Colonic mucosa (tissue), 4 donors: ENCODE results near the gene KRTAP4-2. TPM values are rescaled to one million over a fixed set of nuclear protein-coding genes. Genes with fewer than 3 reads are reported as not detected.

Experiments used
- DNase-seq: peaks from one replicate; pipeline ENCODE4 v3.0.0-alpha.2; 2020
- H3K27ac ChIP-seq: fragments of 200-600 bp; one replicate; pipeline ENCODE4 v1.8.0; 2021
- H3K27me3 ChIP-seq: fragments of 200-600 bp; one replicate; pipeline ENCODE4 v1.8.0; 2021
- H3K36me3 ChIP-seq: fragments of 200-600 bp; one replicate; pipeline ENCODE4 v1.8.0; 2021
- H3K4me1 ChIP-seq: fragments of 200-600 bp; one replicate; pipeline ENCODE4 v1.8.0; 2021; ENCODE audit warnings: mild to moderate bottlenecking
- H3K4me3 ChIP-seq: fragments of 200-600 bp; one replicate; pipeline ENCODE4 v1.8.0; 2021
- H3K9ac ChIP-seq, 2 donors: one replicate each; pipeline ENCODE4 v1.7.0; 2013; ENCODE audit warnings: control low read depth in 2 of 2, low read depth in 2 of 2, low read length in 2 of 2
- H3K9me3 ChIP-seq: fragments of 200-600 bp; one replicate; pipeline ENCODE4 v1.8.0; 2021
- intact Hi-C: fragments of 100-400 bp; cut with DNase I; formaldehyde crosslinking; loops from one replicate; pipeline ENCODE4 v1.14.1; 2022
- total RNA-seq, 2 donors: library from RNA; stranded (reverse); fragmentation: NEBNext Ultra II Directional in 1 of 2; extraction: Animal tissue kit (Norgen Biotek cat#: 25700) in 1 of 2; gene quantifications; one replicate each; pipeline ENCODE4 v1.2.1, GENCODE V29; 2021
- TF ChIP-seq, protein P1 (sequence below): fragments of 200-600 bp; IDR thresholded peaks from one replicate; pipeline ENCODE4 v1.8.0; 2022; ENCODE audit warnings: antibody characterized with exemption, mild to moderate bottlenecking
- donor health status: healthy.
- donor health status: DM: no; HTN: no; CAD: no.
- donor health status: DM: no; HTN: no; CAD: no.

KRTAP4-2 gene
- total RNA-seq, 2 donors from 2014 or later, result not detected

DNA sequence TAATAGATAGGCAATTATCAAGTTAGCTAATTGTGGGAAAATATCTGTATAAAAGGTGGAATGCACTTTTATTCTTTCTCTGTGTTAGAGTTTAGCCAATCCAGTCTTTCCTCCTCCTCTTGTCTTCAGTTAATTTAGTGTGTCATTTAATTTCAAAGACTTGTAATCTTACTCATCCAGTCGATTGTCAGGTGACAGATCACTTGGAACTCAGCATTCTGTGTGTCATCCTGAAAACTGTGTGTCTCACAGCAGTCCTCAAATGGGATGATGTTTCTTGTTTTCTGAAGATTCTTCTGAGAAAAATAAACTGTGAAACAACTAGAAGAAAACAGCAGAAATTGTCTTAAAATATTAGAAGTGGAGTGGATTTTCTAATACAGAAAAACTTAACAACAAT lies 7.0 kb upstream of the KRTAP4-2 start:
- Histone ChIP-seq H3K9me3 (no peaks in the 10 kb centered on the region), H3K4me1 (no peaks in the 10 kb centered on the region), H3K27me3 (no peaks in the 10 kb centered on the region), H3K36me3 (no peaks in the 10 kb centered on the region), H3K27ac (no peak overlapping the region), H3K9ac (no peak overlapping the region), H3K4me3 (no peak overlapping the region)
- TF ChIP-seq, protein P1, sequence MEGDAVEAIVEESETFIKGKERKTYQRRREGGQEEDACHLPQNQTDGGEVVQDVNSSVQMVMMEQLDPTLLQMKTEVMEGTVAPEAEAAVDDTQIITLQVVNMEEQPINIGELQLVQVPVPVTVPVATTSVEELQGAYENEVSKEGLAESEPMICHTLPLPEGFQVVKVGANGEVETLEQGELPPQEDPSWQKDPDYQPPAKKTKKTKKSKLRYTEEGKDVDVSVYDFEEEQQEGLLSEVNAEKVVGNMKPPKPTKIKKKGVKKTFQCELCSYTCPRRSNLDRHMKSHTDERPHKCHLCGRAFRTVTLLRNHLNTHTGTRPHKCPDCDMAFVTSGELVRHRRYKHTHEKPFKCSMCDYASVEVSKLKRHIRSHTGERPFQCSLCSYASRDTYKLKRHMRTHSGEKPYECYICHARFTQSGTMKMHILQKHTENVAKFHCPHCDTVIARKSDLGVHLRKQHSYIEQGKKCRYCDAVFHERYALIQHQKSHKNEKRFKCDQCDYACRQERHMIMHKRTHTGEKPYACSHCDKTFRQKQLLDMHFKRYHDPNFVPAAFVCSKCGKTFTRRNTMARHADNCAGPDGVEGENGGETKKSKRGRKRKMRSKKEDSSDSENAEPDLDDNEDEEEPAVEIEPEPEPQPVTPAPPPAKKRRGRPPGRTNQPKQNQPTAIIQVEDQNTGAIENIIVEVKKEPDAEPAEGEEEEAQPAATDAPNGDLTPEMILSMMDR, result no peak
- intact Hi-C loops, result no loop called here
- no peak for DNase-seq

DNA sequence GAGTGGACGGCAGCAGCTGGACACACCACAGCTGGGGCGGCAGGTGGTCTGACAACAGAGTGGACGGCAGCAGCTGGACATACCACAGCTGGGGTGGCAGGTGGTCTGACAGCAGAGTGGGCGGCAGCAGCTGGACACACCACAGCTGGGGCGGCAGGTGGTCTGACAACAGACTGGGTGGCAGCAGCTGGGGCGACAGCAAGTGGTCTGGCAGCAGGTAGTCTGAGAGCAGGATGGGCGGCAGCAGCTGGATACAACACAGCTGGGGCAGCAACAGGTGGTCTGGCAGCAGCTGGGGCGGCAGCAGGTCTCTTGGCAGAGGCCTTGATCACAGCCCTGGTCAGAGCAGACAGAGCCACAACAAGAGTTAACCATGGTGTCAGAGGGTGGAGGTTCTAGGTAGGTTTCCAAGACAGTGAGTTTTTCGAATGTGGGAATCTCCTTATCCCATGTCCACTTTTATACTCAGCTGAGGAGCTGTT lies 6.5 kb upstream of the KRTAP4-2 start, which contains the start of gene KRTAP4-1:
Gene KRTAP4-1 (minus strand): TSS at position 432 of the 482 bp plus-strand sequence. CDS start 57 bp downstream, at position 375.
- no peaks in the 10 kb centered on the region for H3K36me3 ChIP-seq
- H3K9me3 ChIP-seq, result no peaks in the 10 kb centered on the region
- no peaks in the 10 kb centered on the region for H3K4me1 ChIP-seq
- no peaks in the 10 kb centered on the region for H3K27me3 ChIP-seq
- TF ChIP-seq, protein P1, result no peak
- H3K4me3 ChIP-seq, result no peak within 1 kb of the TSS
- DNase-seq, result no peak
- intact Hi-C loops, result no loop called here
- H3K9ac ChIP-seq, result no peak within 1 kb of the TSS
- no peak within 1 kb of the TSS for H3K27ac ChIP-seq

DNA sequence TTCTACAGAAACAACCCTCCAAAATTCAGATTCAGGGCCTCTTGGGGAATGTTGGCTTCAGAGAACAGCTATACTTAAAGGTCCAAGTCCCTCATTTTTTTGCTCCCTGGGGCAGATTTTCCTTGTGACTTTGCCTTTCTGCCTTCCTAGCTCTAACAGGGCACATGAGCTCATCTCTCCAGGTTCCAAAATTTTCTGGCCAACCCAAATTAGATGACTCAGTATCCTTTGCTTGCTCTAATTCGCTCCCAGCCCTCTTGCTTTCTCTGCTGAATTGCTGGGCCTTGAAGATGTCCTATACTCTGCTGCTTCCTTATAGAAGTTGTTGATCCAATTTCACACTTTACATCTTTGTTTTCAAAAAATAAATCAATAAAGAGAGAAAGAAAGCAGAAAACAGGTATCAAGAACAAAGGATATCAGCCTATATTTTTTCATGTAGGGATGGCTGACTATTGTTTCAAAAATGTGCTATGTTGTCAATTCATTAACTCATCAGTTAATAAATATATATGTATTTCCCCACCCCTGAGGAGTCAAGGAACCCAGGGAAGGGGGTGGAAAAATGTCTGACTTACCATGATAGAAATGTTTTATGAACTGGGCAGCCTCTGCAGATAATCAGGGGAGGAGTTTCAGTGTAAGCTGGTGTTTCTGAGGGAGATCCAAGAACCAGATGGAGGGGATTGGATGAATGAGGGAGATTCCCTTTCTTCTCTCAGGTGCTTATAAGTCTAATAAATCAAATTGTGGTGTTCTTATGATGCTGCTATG lies 1.0 kb upstream of the KRTAP4-2 start:
- Histone ChIP-seq H3K9me3 (no peaks in the 10 kb centered on the region), H3K27ac (no peak overlapping the region), H3K9ac (no peak overlapping the region), H3K4me1 (no peaks in the 10 kb centered on the region), H3K27me3 (no peaks in the 10 kb centered on the region), H3K4me3 (no peak overlapping the region), H3K36me3 (no peaks in the 10 kb centered on the region)
- intact Hi-C loops, result no loop called here
- TF ChIP-seq, protein P1, result no peak
- DNase-seq, result no peak

DNA sequence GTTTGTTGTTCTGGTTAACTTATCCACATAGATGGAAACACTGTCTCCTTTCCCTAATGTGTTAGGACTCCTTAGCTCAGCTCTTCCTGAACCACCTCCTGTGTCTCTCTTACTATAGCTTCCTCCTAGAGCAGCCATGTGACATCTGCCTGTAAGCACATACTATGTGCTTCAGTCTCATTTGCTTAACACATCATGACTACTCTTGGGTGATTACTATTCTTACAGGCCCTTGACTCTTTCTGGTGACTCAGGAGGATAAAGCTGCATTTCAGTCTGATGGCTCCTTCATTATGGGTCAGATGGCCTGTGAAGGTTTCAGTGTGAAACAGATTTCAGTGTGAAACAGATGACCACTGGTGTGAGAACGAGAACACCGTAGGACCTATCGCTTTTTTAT lies 320 bp upstream of the KRTAP4-2 start:
- H3K9ac ChIP-seq, result no peak overlapping the region
- H3K4me1 ChIP-seq, result no peaks in the 10 kb centered on the region
- TF ChIP-seq, protein P1, result no peak
- DNase-seq, result no peak
- H3K9me3 ChIP-seq, result no peaks in the 10 kb centered on the region
- intact Hi-C loops, result no loop called here
- no peak overlapping the region for H3K4me3 ChIP-seq
- no peak overlapping the region for H3K27ac ChIP-seq
- no peaks in the 10 kb centered on the region for H3K27me3 ChIP-seq
- no peaks in the 10 kb centered on the region for H3K36me3 ChIP-seq

DNA sequence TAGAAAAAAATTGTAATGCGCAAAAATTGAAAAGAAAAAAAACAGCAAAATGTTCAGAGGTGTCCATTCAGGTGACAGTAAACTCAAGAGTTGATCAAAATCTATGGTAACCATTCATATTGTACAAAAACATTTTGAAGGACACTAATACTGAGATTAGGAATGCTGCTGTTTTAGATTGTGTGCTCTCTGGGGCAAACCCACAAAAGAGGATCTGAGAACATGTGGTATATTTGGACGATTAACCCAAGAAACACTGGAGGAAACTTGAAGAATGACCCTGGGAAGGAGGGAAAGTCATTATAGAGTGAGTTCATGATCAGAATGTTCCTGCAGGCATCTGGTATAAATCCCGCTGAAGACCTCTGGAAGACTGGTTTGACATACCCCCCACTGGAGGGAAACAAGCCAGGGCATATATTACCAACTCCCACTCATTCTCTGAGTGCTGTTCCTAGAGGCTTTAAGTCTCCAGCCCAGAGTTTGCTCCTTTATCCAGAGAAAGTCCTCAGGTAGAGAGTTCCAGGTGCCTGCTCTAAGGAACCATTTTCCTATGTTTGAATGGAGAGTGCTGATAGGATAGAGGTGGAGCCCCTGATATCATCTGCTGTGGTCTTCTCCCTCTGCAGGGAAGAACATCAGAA lies 1.2 kb downstream of the KRTAP4-2 start:
- no peak overlapping the region for H3K27ac ChIP-seq
- no peaks in the 10 kb centered on the region for H3K4me1 ChIP-seq
- no peak overlapping the region for H3K9ac ChIP-seq
- TF ChIP-seq, protein P1, result no peak
- intact Hi-C loops, result no loop called here
- no peaks in the 10 kb centered on the region for H3K36me3 ChIP-seq
- no peaks in the 10 kb centered on the region for H3K9me3 ChIP-seq
- no peak overlapping the region for H3K4me3 ChIP-seq
- DNase-seq, result no peak
- H3K27me3 ChIP-seq, result no peaks in the 10 kb centered on the region
